ENCODE results near the gene TCP1.

Gene TCP1

DNA sequence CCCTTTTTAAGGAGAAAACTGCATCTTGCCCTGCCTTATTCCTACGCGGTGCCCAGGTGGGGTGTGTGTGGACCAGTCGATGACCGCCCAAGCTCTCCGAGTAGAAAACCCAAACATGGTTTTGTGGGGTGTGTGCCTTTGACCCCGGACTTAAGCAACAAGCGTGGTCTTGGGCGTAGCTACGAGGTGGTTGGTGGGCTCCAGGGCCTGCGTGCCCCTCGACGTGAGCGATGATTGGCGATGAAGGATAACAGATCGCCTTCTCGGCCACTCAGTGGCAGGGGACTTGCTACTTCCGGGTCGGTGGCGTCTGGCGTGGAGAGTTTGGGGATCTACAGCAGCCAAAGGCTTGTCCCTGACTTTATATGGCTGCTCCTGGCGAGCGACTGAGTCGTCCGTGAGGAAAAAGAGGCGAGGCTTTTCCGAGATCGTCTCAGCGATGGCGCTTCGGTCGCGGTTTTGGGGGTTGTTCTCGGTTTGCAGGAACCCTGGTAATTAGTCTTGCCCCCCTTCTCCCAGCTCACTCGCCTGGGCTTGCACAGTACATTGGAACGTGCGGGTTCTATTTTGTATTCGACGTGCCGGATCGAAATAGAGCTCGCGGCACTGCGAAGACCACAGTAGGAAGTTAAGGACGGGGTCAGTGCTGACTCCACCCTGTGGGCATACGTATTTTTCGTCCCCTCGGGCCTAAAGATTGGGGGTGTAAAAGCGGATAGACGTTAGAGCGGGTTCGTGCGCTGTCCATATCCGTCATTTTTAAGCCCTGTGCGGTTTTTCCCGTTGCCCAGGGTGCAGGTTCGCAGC is 950 bp upstream of the TCP1 start, which contains the start of gene MRPL18:
TSS of gene MRPL18 (plus strand) at position 319 of the 807 bp plus-strand sequence. CDS start at position 440, 121 bp downstream.
- Histone ChIP-seq H3K36me3 (ENCODE audit: control insufficient read depth in 2 of 2, insufficient read depth in 1 of 2, low read length in 2 of 2) (peaks cover 30 to 71% of the 10 kb centered on the region in 2 experiments), H3K4me3 (ENCODE audit: low read depth, low read length) (peak within 1 kb of the TSS; percentile 98), H3K27ac (ENCODE audit: extremely low read depth, low read depth, low read length) (peak within 1 kb of the TSS; percentile 66), H3K9me3 (ENCODE audit: control insufficient read depth, insufficient read depth, low read depth, low read length) (no peaks in the 10 kb centered on the region), H3K4me1 (ENCODE audit: control insufficient read depth, insufficient read depth, low read length) (peaks cover 8% of the 10 kb centered on the region)
- POLR2A ChIA-PET, result interaction anchor here (0.9 to 4.2 kb wide), 30 partner anchors 8 to 510 kb away, joined by 3 to 115 read pairs (median 7); partner anchors contain the start of genes ACAT2, PNLDC1, SOD2 and WTAP
- CTCF ChIA-PET, result interaction anchor here (0.7 to 2.1 kb wide), 9 partner anchors 26 to 1730 kb away, joined by 3 to 10 read pairs (median 4); no protein-coding TSS in a partner anchor
- TF ChIP-seq, protein P1, sequence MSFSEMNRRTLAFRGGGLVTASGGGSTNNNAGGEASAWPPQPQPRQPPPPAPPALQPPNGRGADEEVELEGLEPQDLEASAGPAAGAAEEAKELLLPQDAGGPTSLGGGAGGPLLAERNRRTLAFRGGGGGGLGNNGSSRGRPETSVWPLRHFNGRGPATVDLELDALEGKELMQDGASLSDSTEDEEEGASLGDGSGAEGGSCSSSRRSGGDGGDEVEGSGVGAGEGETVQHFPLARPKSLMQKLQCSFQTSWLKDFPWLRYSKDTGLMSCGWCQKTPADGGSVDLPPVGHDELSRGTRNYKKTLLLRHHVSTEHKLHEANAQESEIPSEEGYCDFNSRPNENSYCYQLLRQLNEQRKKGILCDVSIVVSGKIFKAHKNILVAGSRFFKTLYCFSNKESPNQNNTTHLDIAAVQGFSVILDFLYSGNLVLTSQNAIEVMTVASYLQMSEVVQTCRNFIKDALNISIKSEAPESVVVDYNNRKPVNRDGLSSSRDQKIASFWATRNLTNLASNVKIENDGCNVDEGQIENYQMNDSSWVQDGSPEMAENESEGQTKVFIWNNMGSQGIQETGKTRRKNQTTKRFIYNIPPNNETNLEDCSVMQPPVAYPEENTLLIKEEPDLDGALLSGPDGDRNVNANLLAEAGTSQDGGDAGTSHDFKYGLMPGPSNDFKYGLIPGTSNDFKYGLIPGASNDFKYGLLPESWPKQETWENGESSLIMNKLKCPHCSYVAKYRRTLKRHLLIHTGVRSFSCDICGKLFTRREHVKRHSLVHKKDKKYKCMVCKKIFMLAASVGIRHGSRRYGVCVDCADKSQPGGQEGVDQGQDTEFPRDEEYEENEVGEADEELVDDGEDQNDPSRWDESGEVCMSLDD (tag by site-specific recombination; IDR thresholded peaks at IDR 0.05), result peak; percentile 96
- TF ChIP-seq ZSCAN16 (tag by site-specific recombination; IDR thresholded peaks at IDR 0.05), result no peak
- peak; percentile 32; the same call in 1 of the 2 replicates for TF ChIP-seq ZNF639 (tag by site-specific recombination; IDR thresholded peaks at IDR 0.05)
- TF ChIP-seq KLF8 (tag by site-specific recombination; IDR thresholded peaks at IDR 0.05), result peak; percentile 70; the same call in 1 of the 2 replicates
- TF ChIP-seq ZBTB48 (tag by site-specific recombination; IDR thresholded peaks at IDR 0.05), result peak; percentile 89
- 0 out of 2 replicates have a peak, but pooled peaks have one; percentile 13 for TF ChIP-seq KLF7 (tag by site-specific recombination; IDR thresholded peaks at IDR 0.05; ENCODE audit: borderline replicate concordance)
- TF ChIP-seq, protein P2, sequence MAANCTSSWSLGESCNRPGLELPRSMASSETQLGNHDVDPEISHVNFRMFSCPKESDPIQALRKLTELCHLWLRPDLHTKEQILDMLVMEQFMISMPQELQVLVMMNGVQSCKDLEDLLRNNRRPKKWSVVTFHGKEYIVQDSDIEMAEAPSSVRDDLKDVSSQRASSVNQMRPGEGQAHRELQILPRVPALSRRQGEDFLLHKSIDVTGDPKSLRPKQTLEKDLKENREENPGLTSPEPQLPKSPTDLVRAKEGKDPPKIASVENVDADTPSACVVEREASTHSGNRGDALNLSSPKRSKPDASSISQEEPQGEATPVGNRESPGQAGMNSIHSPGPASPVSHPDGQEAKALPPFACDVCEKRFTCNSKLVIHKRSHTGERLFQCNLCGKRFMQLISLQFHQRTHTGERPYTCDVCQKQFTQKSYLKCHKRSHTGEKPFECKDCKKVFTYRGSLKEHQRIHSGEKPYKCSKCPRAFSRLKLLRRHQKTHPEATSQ (tag by site-specific recombination; IDR thresholded peaks at IDR 0.05), result no peak
- no peak for TF ChIP-seq ZSCAN23 (tag by site-specific recombination; IDR thresholded peaks at IDR 0.05)
- TF ChIP-seq, protein P3, sequence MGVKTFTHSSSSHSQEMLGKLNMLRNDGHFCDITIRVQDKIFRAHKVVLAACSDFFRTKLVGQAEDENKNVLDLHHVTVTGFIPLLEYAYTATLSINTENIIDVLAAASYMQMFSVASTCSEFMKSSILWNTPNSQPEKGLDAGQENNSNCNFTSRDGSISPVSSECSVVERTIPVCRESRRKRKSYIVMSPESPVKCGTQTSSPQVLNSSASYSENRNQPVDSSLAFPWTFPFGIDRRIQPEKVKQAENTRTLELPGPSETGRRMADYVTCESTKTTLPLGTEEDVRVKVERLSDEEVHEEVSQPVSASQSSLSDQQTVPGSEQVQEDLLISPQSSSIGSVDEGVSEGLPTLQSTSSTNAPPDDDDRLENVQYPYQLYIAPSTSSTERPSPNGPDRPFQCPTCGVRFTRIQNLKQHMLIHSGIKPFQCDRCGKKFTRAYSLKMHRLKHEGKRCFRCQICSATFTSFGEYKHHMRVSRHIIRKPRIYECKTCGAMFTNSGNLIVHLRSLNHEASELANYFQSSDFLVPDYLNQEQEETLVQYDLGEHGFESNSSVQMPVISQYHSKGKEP (tag by site-specific recombination; IDR thresholded peaks at IDR 0.05), result no peak
- 0 out of 2 replicates have a peak, but pooled peaks have one; percentile 19 for TF ChIP-seq EGR2 (tag by site-specific recombination; IDR thresholded peaks at IDR 0.05; ENCODE audit: low read depth)
- TF ChIP-seq PRDM10 (tag by site-specific recombination; IDR thresholded peaks at IDR 0.05), result 0 out of 2 replicates have a peak, but pooled peaks have one; percentile 17
- 0 out of 2 replicates have a peak, but pooled peaks have one; percentile 33 for TF ChIP-seq ZNF24 (tag by site-specific recombination; IDR thresholded peaks at IDR 0.05)
- TF ChIP-seq REST (tag by site-specific recombination; IDR thresholded peaks at IDR 0.05), result peak; percentile 51; the same call in 1 of the 2 replicates
- peak; percentile 61 for TF ChIP-seq ZXDB (tag by site-specific recombination; IDR thresholded peaks at IDR 0.05)
- no peak for TF ChIP-seq GLI4 (tag by site-specific recombination; IDR thresholded peaks at IDR 0.05)
- peak; percentile 24; the same call in 1 of the 2 replicates for TF ChIP-seq HOXD13 (CRISPR knock-in tag; IDR thresholded peaks at IDR 0.05; ENCODE audit: borderline replicate concordance)
- TF ChIP-seq ZNF623 (tag by site-specific recombination; IDR thresholded peaks at IDR 0.05), result peak; percentile 31; the same call in 1 of the 2 replicates
- peak; percentile 14 for TF ChIP-seq ZBTB26 (tag by site-specific recombination; optimal IDR thresholded peaks at IDR 0.05)
- TF ChIP-seq ZNF335 (tag by site-specific recombination; conservative IDR thresholded peaks at IDR 0.05), result peak; percentile 43; the same call in 1 of the 2 replicates
